Osteoblast (primary cell): ENCODE measurements around the gene HIPK4. TPM values are rescaled to one million over a fixed set of nuclear protein-coding genes. Genes with fewer than 3 reads are reported as not detected.
A peak's percentile ranks its signal among the peaks of the same experiment; 100 is the strongest.

ENCODE experiments used
- DNase-seq: peaks from one replicate; pipeline ENCODE4 v3.0.0; 2011; ENCODE audit warnings: low spot score, mixed read lengths; ENCODE audit not compliant: insufficient read length; ENCODE audit errors: missing footprints
- H2AFZ ChIP-seq: 2 replicates; pipeline ENCODE4 v1.6.0; 2011; ENCODE audit warnings: mild to moderate bottlenecking, low read length
- H3K27ac ChIP-seq: 2 replicates; pipeline ENCODE4 v1.5.1; 2011; ENCODE audit warnings: mild to moderate bottlenecking, low read depth, low read length, moderate library complexity
- H3K27me3 ChIP-seq: 2 replicates; pipeline ENCODE4 v1.6.0; 2012; ENCODE audit warnings: mild to moderate bottlenecking, control low read depth, inconsistent platforms, low read length, moderate library complexity; ENCODE audit not compliant: insufficient read depth
- H3K36me3 ChIP-seq: 2 replicates; pipeline ENCODE4 v1.5.1; 2011; ENCODE audit warnings: mild to moderate bottlenecking, low read length, control low read depth, moderate library complexity; ENCODE audit not compliant: insufficient read depth
- H3K4me1 ChIP-seq: 2 replicates; pipeline ENCODE4 v1.5.1; 2011; ENCODE audit warnings: mild to moderate bottlenecking, low read length, control low read depth, moderate library complexity; ENCODE audit not compliant: insufficient read depth
- H3K4me2 ChIP-seq: 2 replicates; pipeline ENCODE4 v1.6.0; 2011; ENCODE audit warnings: mild to moderate bottlenecking, low read length; ENCODE audit not compliant: insufficient read depth
- H3K4me3 ChIP-seq: fragments of 200-600 bp; sonication (generic); 3 replicates; pipeline ENCODE4 v1.5.1; 2012; ENCODE audit warnings: mild to moderate bottlenecking, low read length, inconsistent platforms; ENCODE audit not compliant: insufficient read depth
- H3K79me2 ChIP-seq: 2 replicates; pipeline ENCODE4 v1.6.0; 2012; ENCODE audit warnings: mild to moderate bottlenecking, low read length, control low read depth, inconsistent platforms; ENCODE audit not compliant: insufficient read depth
- H3K9me3 ChIP-seq: 2 replicates; pipeline ENCODE4 v1.5.1; 2011; ENCODE audit warnings: low read depth, low read length, control low read depth
- H4K20me1 ChIP-seq: 2 replicates; pipeline ENCODE4 v1.6.0; 2012; ENCODE audit warnings: mild to moderate bottlenecking, low read length, control low read depth; ENCODE audit not compliant: insufficient read depth
- total RNA-seq: library from RNA; depleted of rRNA; stranded (reverse); fragments of >200 nt; gene quantifications from 2 replicates; pipeline ENCODE4 v1.2.3, GENCODE V29; 2012
- TF ChIP-seq, protein P1 (sequence below): IDR thresholded peaks from 2 replicates; pipeline ENCODE4 v1.5.1; 2011; ENCODE audit warnings: mild to moderate bottlenecking, low read depth, low read length, moderate library complexity; ENCODE audit errors: extremely low read depth

The HIPK4 gene
- total RNA-seq, 1 donor = 0.36 TPM

DNA sequence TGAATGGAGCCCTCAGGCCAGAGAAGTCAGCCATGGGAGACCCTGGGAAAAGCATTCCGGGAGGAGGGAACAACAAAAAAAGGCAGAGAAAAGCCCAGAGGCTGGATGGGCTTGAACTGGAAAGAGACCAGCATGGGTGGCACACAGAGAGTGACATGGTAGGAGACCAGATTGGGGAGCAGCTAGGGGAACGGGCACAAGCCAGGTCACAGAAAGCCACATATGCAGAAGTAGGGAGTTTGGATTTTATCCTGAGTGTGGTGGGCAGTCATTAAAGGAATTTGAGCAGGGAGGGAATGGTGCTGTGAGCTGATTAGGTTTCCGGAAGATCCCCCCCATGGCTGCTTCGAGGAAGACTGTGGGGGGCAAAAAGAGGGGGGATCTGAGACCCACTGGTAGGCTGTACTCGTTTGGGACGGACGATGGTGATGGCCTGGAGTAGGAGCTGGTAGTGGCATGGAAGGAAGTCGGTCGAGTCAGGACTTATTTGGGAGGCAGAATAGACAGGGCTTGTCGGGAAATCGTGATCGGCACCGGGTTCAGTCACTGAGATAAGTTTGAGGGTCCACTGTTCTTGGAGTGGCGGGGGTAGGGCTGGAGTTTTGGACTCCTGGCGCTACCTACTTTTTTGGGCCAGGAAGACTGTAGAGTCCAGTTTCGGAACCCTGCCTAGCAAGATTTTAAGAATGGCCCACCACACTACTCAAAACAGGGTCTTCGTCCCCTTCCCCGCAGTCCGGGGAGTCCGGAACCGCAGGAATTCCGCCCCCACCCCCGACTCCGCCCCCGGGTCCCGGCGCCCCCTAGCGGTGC, 34.9 kb upstream of the HIPK4 start:
- H3K36me3 ChIP-seq = peaks cover 15% of the 10 kb centered on the region
- peak overlapping the region; percentile 89 for H3K4me2 ChIP-seq
- H3K27me3 ChIP-seq = no peaks in the 10 kb centered on the region
- peak overlapping the region; percentile 69 for H2AFZ ChIP-seq
- TF ChIP-seq, protein P1, sequence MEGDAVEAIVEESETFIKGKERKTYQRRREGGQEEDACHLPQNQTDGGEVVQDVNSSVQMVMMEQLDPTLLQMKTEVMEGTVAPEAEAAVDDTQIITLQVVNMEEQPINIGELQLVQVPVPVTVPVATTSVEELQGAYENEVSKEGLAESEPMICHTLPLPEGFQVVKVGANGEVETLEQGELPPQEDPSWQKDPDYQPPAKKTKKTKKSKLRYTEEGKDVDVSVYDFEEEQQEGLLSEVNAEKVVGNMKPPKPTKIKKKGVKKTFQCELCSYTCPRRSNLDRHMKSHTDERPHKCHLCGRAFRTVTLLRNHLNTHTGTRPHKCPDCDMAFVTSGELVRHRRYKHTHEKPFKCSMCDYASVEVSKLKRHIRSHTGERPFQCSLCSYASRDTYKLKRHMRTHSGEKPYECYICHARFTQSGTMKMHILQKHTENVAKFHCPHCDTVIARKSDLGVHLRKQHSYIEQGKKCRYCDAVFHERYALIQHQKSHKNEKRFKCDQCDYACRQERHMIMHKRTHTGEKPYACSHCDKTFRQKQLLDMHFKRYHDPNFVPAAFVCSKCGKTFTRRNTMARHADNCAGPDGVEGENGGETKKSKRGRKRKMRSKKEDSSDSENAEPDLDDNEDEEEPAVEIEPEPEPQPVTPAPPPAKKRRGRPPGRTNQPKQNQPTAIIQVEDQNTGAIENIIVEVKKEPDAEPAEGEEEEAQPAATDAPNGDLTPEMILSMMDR = no peak
- H3K4me3 ChIP-seq = peak overlapping the region; percentile 97
- DNase-seq = peak; percentile 47
- H3K4me1 ChIP-seq = peaks cover 20% of the 10 kb centered on the region
- H3K27ac ChIP-seq = peak overlapping the region; percentile 95
- H3K79me2 ChIP-seq = peaks cover 32% of the 10 kb centered on the region
- no peaks in the 10 kb centered on the region for H3K9me3 ChIP-seq
- H4K20me1 ChIP-seq = no peaks in the 10 kb centered on the region

GRCh38 chr19:40423938-40424337, 34.0 kb upstream of the HIPK4 start:
- TF ChIP-seq, protein P1 = no peak
- peak overlapping the region; percentile 95 for H3K27ac ChIP-seq
- H3K27me3 ChIP-seq = no peaks in the 10 kb centered on the region
- H3K36me3 ChIP-seq = peaks cover 15% of the 10 kb centered on the region
- H3K79me2 ChIP-seq = peaks cover 32% of the 10 kb centered on the region
- no peaks in the 10 kb centered on the region for H3K9me3 ChIP-seq
- H3K4me1 ChIP-seq = peaks cover 20% of the 10 kb centered on the region
- no peaks in the 10 kb centered on the region for H4K20me1 ChIP-seq
- H2AFZ ChIP-seq = no peak overlapping the region
- DNase-seq = no peak
- H3K4me2 ChIP-seq = peak overlapping the region; percentile 89
- peak overlapping the region; percentile 97 for H3K4me3 ChIP-seq

- H3K36me3 ChIP-seq = peaks cover 15% of the 10 kb centered on the region
- no peaks in the 10 kb centered on the region for H3K9me3 ChIP-seq
- TF ChIP-seq, protein P1 = no peak
- H3K27ac ChIP-seq = peak overlapping the region; percentile 94
- peaks cover 20% of the 10 kb centered on the region for H3K4me1 ChIP-seq
- H3K79me2 ChIP-seq = peaks cover 32% of the 10 kb centered on the region
- H3K4me2 ChIP-seq = peak overlapping the region; percentile 27
- peak; percentile 48 for DNase-seq
- no peaks in the 10 kb centered on the region for H3K27me3 ChIP-seq
- no peak overlapping the region for H2AFZ ChIP-seq
- H4K20me1 ChIP-seq = no peaks in the 10 kb centered on the region
- H3K4me3 ChIP-seq = no peak overlapping the region
Observed at GRCh38 chr19:40422748-40423566, 33.0 kb upstream of the HIPK4 start.
